Parathyroid adenoma (tissue), 2 donors: ENCODE measurements around the gene FAM241A.
"Not testable (repeated sequence)": the region's sequence is repeated elsewhere in the genome, so short reads cannot be mapped to it uniquely, and the experiment has no call there.

Source experiments
- H2AFZ ChIP-seq: fragments of 300-600 bp; sonication (generic); one replicate; pipeline ENCODE4 v1.7.0; 2017; ENCODE audit warnings: antibody characterized with exemption, mild to moderate bottlenecking
- H3K27ac ChIP-seq: fragments of 300-600 bp; sonication (generic); one replicate; pipeline ENCODE4 v1.7.0; 2017
- H3K27me3 ChIP-seq: fragments of 300-600 bp; sonication (generic); one replicate; pipeline ENCODE4 v1.7.0; 2017; ENCODE audit warnings: low read length; ENCODE audit not compliant: control insufficient read depth, insufficient read depth
- H3K36me3 ChIP-seq: fragments of 300-600 bp; sonication (generic); one replicate; pipeline ENCODE4 v1.7.0; 2017; ENCODE audit warnings: low read length; ENCODE audit not compliant: control insufficient read depth, insufficient read depth
- H3K4me1 ChIP-seq: fragments of 300-600 bp; sonication (generic); one replicate; pipeline ENCODE4 v1.7.0; 2017; ENCODE audit warnings: control low read depth
- H3K4me2 ChIP-seq: fragments of 300-600 bp; sonication (generic); one replicate; pipeline ENCODE4 v1.7.0; 2017; ENCODE audit warnings: low read length
- H3K4me3 ChIP-seq: fragments of 300-600 bp; sonication (generic); one replicate; pipeline ENCODE4 v1.7.0; 2017; ENCODE audit warnings: low read depth, low read length
- H3K79me2 ChIP-seq: fragments of 300-600 bp; sonication (generic); one replicate; pipeline ENCODE4 v1.7.0; 2017; ENCODE audit warnings: control low read depth
- H3K9ac ChIP-seq: fragments of 300-600 bp; sonication (generic); one replicate; pipeline ENCODE4 v1.7.0; 2017; ENCODE audit warnings: mild to moderate bottlenecking
- H3K9me3 ChIP-seq: fragments of 300-600 bp; sonication (generic); one replicate; pipeline ENCODE4 v1.7.0; 2017; ENCODE audit warnings: low read length; ENCODE audit not compliant: control insufficient read depth
- CTCF ChIP-seq: fragments of 300-600 bp; sonication (generic); IDR thresholded peaks from one replicate; pipeline ENCODE4 v1.7.0; 2017; ENCODE audit warnings: antibody characterized with exemption, mild to moderate bottlenecking
- donor health status: primary hyperparathyroidism.

FAM241A gene

GRCh38 chr4:112156112-112156511 lies 10.9 kb downstream of the FAM241A start:
- no peaks in the 10 kb centered on the region for H3K9me3 ChIP-seq
- H3K79me2 ChIP-seq = peaks cover 6% of the 10 kb centered on the region
- H3K27me3 ChIP-seq = no peaks in the 10 kb centered on the region
- no peak overlapping the region for H3K4me2 ChIP-seq
- no peak overlapping the region for H3K27ac ChIP-seq
- H3K9ac ChIP-seq = no peak overlapping the region
- no peaks in the 10 kb centered on the region for H3K4me1 ChIP-seq
- H3K36me3 ChIP-seq = no peaks in the 10 kb centered on the region
- no peak overlapping the region for H3K4me3 ChIP-seq
- no peak for TF ChIP-seq CTCF
- no peak overlapping the region for H2AFZ ChIP-seq

GRCh38 chr4:112156553-112156952 lies 11.3 kb downstream of the FAM241A start:
- Histone ChIP-seq H3K4me2 (no peak overlapping the region), H3K4me3 (no peak overlapping the region), H3K9me3 (no peaks in the 10 kb centered on the region), H3K36me3 (no peaks in the 10 kb centered on the region), H3K27me3 (no peaks in the 10 kb centered on the region), H3K79me2 (peaks cover 8% of the 10 kb centered on the region), H3K27ac (no peak overlapping the region), H3K4me1 (no peaks in the 10 kb centered on the region), H2AFZ (no peak overlapping the region), H3K9ac (no peak overlapping the region)
- TF ChIP-seq CTCF = no peak

- H3K9me3 ChIP-seq, H3K4me2 ChIP-seq: not testable (repeated sequence)
Observed at GRCh38 chr4:112163706-112164105, 18.5 kb downstream of the FAM241A start.

GRCh38 chr4:112167794-112168193 lies 22.5 kb downstream of the FAM241A start:
- Histone ChIP-seq H3K27me3 (no peaks in the 10 kb centered on the region), H3K4me2 (no peak overlapping the region), H3K4me1 (no peaks in the 10 kb centered on the region), H3K9ac (no peak overlapping the region), H3K36me3 (no peaks in the 10 kb centered on the region), H3K27ac (no peak overlapping the region), H3K79me2 (no peaks in the 10 kb centered on the region), H3K9me3 (no peaks in the 10 kb centered on the region), H2AFZ (no peak overlapping the region), H3K4me3 (no peak overlapping the region)
- TF ChIP-seq CTCF = no peak

More at GRCh38 chr4:112163706-112164105, 18.5 kb downstream of the FAM241A start:
- H3K27me3 ChIP-seq, H3K36me3 ChIP-seq, H3K4me1 ChIP-seq, H3K4me3 ChIP-seq, H3K27ac ChIP-seq, H2AFZ ChIP-seq, H3K79me2 ChIP-seq, H3K9ac ChIP-seq: not testable (repeated sequence)

GRCh38 chr4:112168719-112169500 lies 23.7 kb downstream of the FAM241A start:
- Histone ChIP-seq H3K4me3 (no peak overlapping the region), H3K27me3 (no peaks in the 10 kb centered on the region), H2AFZ (no peak overlapping the region), H3K4me1 (no peaks in the 10 kb centered on the region), H3K27ac (no peak overlapping the region), H3K79me2 (no peaks in the 10 kb centered on the region), H3K9me3 (no peaks in the 10 kb centered on the region), H3K4me2 (no peak overlapping the region), H3K36me3 (no peaks in the 10 kb centered on the region), H3K9ac (no peak overlapping the region)
- no peak for TF ChIP-seq CTCF
